Kidney (tissue), 14 donors: ENCODE data around the gene MKS1. TPM values are rescaled to one million over a fixed set of nuclear protein-coding genes. Genes with fewer than 3 reads are reported as not detected.

Experiments used
- DNase-seq, 5 donors: peaks; one replicate each; pipeline ENCODE4 v3.0.0-alpha.2; 2013 to 2020
- FAIRE-seq: peaks from 2 replicates; lab custom pipeline; 2012; peaks lifted over from hg19 to GRCh38; lab: Jason Lieb, UNC
- H3K27ac ChIP-seq, 2 donors: one replicate each; pipeline ENCODE4 v1.7.0; 2013; ENCODE audit warnings: low read depth in 2 of 2, low read length in 2 of 2, inconsistent platforms in 1 of 2
- H3K27me3 ChIP-seq: one replicate; pipeline ENCODE4 v1.7.1; 2013; ENCODE audit warnings: low read length, inconsistent platforms; ENCODE audit not compliant: control insufficient read depth, insufficient read depth
- H3K36me3 ChIP-seq, 3 donors: one replicate each; pipeline versions ENCODE4 v1.7.0 to v1.7.1; 2013; ENCODE audit warnings: low read length in 3 of 3, control low read depth in 1 of 3, inconsistent platforms in 1 of 3; ENCODE audit not compliant: insufficient read depth in 3 of 3, control insufficient read depth in 2 of 3
- H3K4me1 ChIP-seq, 3 donors: one replicate each; pipeline versions ENCODE4 v1.7.0 to v1.7.1; 2013; ENCODE audit warnings: low read length in 3 of 3, inconsistent platforms in 1 of 3, low read depth in 1 of 3; ENCODE audit not compliant: control insufficient read depth in 2 of 3, insufficient read depth in 2 of 3
- H3K4me3 ChIP-seq, 3 donors: one replicate each; pipeline versions ENCODE4 v1.7.0 to v1.8.1; 2013; ENCODE audit warnings: low read length in 3 of 3, control low read depth in 1 of 3, inconsistent platforms in 1 of 3
- H3K9ac ChIP-seq, 3 donors: one replicate each; pipeline versions ENCODE4 v1.7.0 to v1.7.1; 2013; ENCODE audit warnings: low read length in 3 of 3, control low read depth in 1 of 3, inconsistent platforms in 1 of 3
- H3K9me3 ChIP-seq, 3 donors: one replicate each; pipeline versions ENCODE4 v1.7.0 to v1.7.1; 2013; ENCODE audit warnings: low read length in 3 of 3, control low read depth in 1 of 3, inconsistent platforms in 1 of 3; ENCODE audit not compliant: control insufficient read depth in 2 of 3, insufficient read depth in 1 of 3
- intact Hi-C: fragments of 100-400 bp; cut with DNase I; formaldehyde crosslinking; loops from one replicate; pipeline ENCODE4 v1.11.1; 2022
- polyA plus RNA-seq: library from polyadenylated mRNA; stranded (reverse); fragments of 350-450 nt; fragmentation: Illumina TruSeq; extraction: RNeasy Lipid Tissue Mini Kit (QIAGEN cat#74804); gene quantifications from one replicate; pipeline ENCODE4 v1.2.3, GENCODE V29; 2014; ENCODE audit warnings: low read depth, low replicate concordance; ENCODE audit not compliant: insufficient read depth
- total RNA-seq: library from RNA; stranded (reverse); fragmentation: NEBNext Ultra II Directional; extraction: Animal tissue kit (Norgen Biotek cat#: 25700); gene quantifications from one replicate; pipeline ENCODE4 v1.2.1, GENCODE V29; 2021
- TF ChIP-seq, protein P1 (sequence below): IDR thresholded peaks from 3 replicates; pipeline ENCODE4 v1.5.1; 2012; ENCODE audit warnings: mild to moderate bottlenecking, moderate library complexity, borderline replicate concordance; ENCODE audit not compliant: insufficient read depth; ENCODE audit errors: extremely low read depth
- donor health status: control.
- donor health status: control.
- donor health status: control.
- donor health status: control.
- donor health status: control.
- donor health status: DM: yes; HTN: yes; CAD: no.
- donor health status: Normal renal cell carcinoma (clear cell type).

Gene MKS1
- total and polyA plus RNA-seq, 2 donors from 2014 or later = 17.2 to 25.6 TPM

DNA sequence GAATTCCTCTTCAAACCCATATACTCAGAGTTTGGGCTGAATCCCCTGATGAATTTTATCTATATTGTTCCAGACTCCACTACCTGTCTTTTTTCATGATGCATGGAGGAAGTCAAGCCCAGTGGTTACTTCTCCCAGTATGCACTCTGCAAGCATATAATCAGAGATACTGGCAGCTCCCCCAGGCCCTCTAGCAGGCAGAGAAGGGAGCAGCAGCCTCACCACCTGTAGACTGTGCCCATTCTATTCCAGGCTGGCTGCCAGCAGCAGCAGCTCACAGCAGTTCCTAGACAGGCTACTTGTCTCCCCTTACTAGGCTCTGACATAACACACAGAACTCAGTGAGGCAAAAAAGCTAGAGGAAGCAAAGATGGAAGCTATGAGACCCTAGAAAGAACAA is 3.4 kb downstream of the MKS1 start:
- Histone ChIP-seq H3K27ac (no peak overlapping the region), H3K4me1 (peaks cover 0 to 7% (median 0%) of the 10 kb centered on the region in 3 donors), H3K4me3 (no peak overlapping the region), H3K9me3 (no peaks in the 10 kb centered on the region), H3K27me3 (no peaks in the 10 kb centered on the region), H3K9ac (no peak overlapping the region), H3K36me3 (peaks cover 11 to 27% (median 25%) of the 10 kb centered on the region in 3 donors)
- intact Hi-C loops = no loop called here
- FAIRE-seq = no peak
- DNase-seq = no peak
- TF ChIP-seq, protein P1, sequence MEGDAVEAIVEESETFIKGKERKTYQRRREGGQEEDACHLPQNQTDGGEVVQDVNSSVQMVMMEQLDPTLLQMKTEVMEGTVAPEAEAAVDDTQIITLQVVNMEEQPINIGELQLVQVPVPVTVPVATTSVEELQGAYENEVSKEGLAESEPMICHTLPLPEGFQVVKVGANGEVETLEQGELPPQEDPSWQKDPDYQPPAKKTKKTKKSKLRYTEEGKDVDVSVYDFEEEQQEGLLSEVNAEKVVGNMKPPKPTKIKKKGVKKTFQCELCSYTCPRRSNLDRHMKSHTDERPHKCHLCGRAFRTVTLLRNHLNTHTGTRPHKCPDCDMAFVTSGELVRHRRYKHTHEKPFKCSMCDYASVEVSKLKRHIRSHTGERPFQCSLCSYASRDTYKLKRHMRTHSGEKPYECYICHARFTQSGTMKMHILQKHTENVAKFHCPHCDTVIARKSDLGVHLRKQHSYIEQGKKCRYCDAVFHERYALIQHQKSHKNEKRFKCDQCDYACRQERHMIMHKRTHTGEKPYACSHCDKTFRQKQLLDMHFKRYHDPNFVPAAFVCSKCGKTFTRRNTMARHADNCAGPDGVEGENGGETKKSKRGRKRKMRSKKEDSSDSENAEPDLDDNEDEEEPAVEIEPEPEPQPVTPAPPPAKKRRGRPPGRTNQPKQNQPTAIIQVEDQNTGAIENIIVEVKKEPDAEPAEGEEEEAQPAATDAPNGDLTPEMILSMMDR = no peak

GRCh38 chr17:58210922-58211321 is 8.1 kb downstream of the MKS1 start:
- intact Hi-C loops = no loop called here
- no peak for DNase-seq
- Histone ChIP-seq H3K4me1 (peaks cover 0 to 2% (median 0%) of the 10 kb centered on the region in 3 donors), H3K4me3 (no peak overlapping the region), H3K36me3 (peaks cover 8 to 45% (median 43%) of the 10 kb centered on the region in 3 donors), H3K9me3 (no peaks in the 10 kb centered on the region), H3K27me3 (no peaks in the 10 kb centered on the region), H3K9ac (no peak overlapping the region), H3K27ac (no peak overlapping the region)
- TF ChIP-seq, protein P1 = no peak
- FAIRE-seq = no peak

DNA sequence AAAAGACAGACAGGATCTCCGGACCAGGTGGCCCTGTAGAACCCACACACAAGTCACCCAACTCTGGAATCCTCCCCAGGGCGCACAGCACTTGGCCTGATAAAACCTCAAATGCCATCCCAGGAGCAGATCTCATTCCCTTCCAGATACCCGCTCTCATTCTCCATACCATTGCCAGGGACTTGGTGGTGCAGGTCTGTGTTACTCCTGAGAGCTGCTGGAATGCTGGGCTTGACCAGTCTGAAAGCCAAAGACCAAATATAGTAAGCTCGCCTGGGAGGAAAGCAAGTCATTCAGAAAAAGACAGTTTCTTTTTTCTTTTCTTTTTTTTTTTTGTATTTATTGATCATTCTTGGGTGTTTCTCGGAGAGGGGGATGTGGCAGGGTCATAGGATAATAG is 10.7 kb downstream of the MKS1 start:
- H3K9ac ChIP-seq = no peak overlapping the region
- H3K4me1 ChIP-seq = peaks cover 0 to 2% (median 0%) of the 10 kb centered on the region in 3 donors
- DNase-seq (no peak), FAIRE-seq (no peak)
- no peak overlapping the region for H3K27ac ChIP-seq
- intact Hi-C loops = no loop called here
- H3K36me3 ChIP-seq = peaks cover 8 to 32% (median 30%) of the 10 kb centered on the region in 3 donors
- TF ChIP-seq, protein P1 = no peak
- H3K9me3 ChIP-seq = no peaks in the 10 kb centered on the region
- H3K27me3 ChIP-seq = no peaks in the 10 kb centered on the region
- no peak overlapping the region for H3K4me3 ChIP-seq

GRCh38 chr17:58207451-58207850 is 11.6 kb downstream of the MKS1 start:
- no peaks in the 10 kb centered on the region for H3K27me3 ChIP-seq
- H3K27ac ChIP-seq = no peak overlapping the region
- no peaks in the 10 kb centered on the region for H3K9me3 ChIP-seq
- no peak overlapping the region for H3K9ac ChIP-seq
- peaks cover 0 to 2% (median 0%) of the 10 kb centered on the region in 3 donors for H3K4me1 ChIP-seq
- DNase-seq = no peak
- H3K4me3 ChIP-seq = no peak overlapping the region
- TF ChIP-seq, protein P1 = no peak
- peaks cover 4 to 27% (median 26%) of the 10 kb centered on the region in 3 donors for H3K36me3 ChIP-seq
- no peak for FAIRE-seq
- intact Hi-C loops = no loop called here
